Omental fat pad (tissue), 4 donors: ENCODE data around the gene PDGFC. TPM values are rescaled to one million over a fixed set of nuclear protein-coding genes. Genes with fewer than 3 reads are reported as not detected.

Experiments used
- ATAC-seq: fragments of 150-250 bp; one replicate; pipeline ENCODE4 v1.9.1; 2016; ENCODE audit warnings: mild to moderate bottlenecking, moderate library complexity; ENCODE audit not compliant: low FRiP score
- DNase-seq: peaks from one replicate; pipeline ENCODE4 v3.0.0-alpha.2; 2019; ENCODE audit warnings: low spot score
- CTCF ChIP-seq, 3 donors: fragments of 450-650 bp; IDR thresholded peaks; one replicate each; pipeline ENCODE4 v1.5.1; 2016 to 2017; ENCODE audit warnings: antibody characterized with exemption in 3 of 3, mild to moderate bottlenecking in 3 of 3, moderate library complexity in 2 of 3
- total RNA-seq, 4 donors: library from RNA; depleted of rRNA; stranded (reverse); fragments of >200 nt; gene quantifications; one replicate each; pipeline ENCODE4 v1.1.0, GENCODE V29; 2016

Gene PDGFC
- total RNA-seq, 4 donors from 2014 or later = 22.5 to 38.2 (median 33.1) TPM

- ATAC-seq (peak; percentile 27), DNase-seq (no peak)
- no peak for TF ChIP-seq CTCF (IDR thresholded peaks at IDR 0.05)
Measured at GRCh38 chr4:156976147-156976546, 4.5 kb upstream of the PDGFC start.

GRCh38 chr4:156975686-156976085 lies 4.1 kb upstream of the PDGFC start:
- ATAC-seq (no peak), DNase-seq (no peak)
- TF ChIP-seq CTCF (IDR thresholded peaks at IDR 0.05) = no peak

GRCh38 chr4:156974264-156974663 lies 2.7 kb upstream of the PDGFC start:
- ATAC-seq = no peak
- TF ChIP-seq CTCF (IDR thresholded peaks at IDR 0.05) = no peak
- no peak for DNase-seq

GRCh38 chr4:156972379-156973015 lies 898 bp upstream of the PDGFC start:
- ATAC-seq (no peak), DNase-seq (no peak)
- no peak for TF ChIP-seq CTCF (IDR thresholded peaks at IDR 0.05)

GRCh38 chr4:156971165-156971675 lies 379 bp downstream of the PDGFC start:
- ATAC-seq (peak; percentile 11), DNase-seq (no peak)
- TF ChIP-seq CTCF (IDR thresholded peaks at IDR 0.05) = no peak

- peak; percentile 52 for ATAC-seq
- peak; percentile 32 for DNase-seq
- peak in 1 of 3 donors; percentile 3 for TF ChIP-seq CTCF (IDR thresholded peaks at IDR 0.05)
Measured at GRCh38 chr4:156970501-156971164, 966 bp downstream of the PDGFC start.

GRCh38 chr4:156969911-156970310 lies 1.7 kb downstream of the PDGFC start:
- DNase-seq (no peak), ATAC-seq (no peak)
- TF ChIP-seq CTCF (IDR thresholded peaks at IDR 0.05) = no peak
